HG03378 (cell line): Measurements from ENCODE around the gene TEPSIN.
"Not testable (repeated sequence)": the region's sequence is repeated elsewhere in the genome, so short reads cannot be mapped to it uniquely, and the experiment has no call there.

Experiments used
- ATAC-seq: cut with Tn5 transposase; IDR thresholded peaks from one replicate; pipeline ENCODE4 v1.9.1; 2021; ENCODE audit warnings: mild to moderate bottlenecking, moderate library complexity; ENCODE audit not compliant: unreplicated experiment

Gene TEPSIN

DNA sequence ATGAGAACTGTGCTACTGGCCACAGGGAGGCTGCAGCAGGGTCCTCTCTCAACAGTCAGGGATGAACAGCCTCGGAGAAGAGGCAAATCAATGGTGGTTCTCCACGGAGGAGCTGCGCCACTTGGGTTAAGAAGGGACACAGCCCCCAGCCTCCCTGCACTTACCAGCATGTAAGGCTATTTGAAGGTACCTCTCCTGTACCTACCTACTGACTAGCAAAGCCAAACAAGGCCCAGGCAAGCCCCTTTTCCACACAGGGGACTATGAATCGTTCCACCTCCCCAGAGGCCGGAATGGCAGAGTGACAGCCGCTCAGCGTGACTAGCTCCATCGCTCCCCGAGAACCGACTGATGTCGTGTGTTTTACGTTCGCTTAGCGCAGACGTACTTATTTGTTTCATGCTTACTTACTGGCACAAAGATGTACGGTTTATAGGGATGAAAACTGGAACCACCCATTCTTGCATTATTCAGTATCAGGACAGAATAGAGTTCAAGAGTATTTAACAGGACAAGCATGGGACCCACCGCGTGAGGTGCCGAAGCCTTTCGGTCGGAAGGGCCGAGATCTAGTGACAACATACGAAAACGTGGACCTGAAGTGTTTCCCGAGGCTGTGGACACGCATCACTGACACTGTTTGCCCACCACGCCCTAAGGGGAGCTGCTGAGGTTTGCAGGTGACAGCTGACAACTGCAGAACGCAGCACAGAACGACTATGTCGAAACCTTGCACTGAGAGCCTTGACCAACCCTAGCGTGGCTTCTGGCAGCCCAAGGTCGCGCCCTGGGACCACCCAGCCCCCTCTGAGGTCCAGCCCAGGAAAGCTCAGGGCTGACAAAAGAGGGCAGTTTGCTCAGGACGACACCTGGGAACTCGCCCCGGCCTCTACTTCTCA, 1.0 kb downstream of the TEPSIN start:
- no peak for ATAC-seq

- ATAC-seq, result no peak
Measured at GRCh38 chr17:81236784-81237183, 2.1 kb downstream of the TEPSIN start.

DNA sequence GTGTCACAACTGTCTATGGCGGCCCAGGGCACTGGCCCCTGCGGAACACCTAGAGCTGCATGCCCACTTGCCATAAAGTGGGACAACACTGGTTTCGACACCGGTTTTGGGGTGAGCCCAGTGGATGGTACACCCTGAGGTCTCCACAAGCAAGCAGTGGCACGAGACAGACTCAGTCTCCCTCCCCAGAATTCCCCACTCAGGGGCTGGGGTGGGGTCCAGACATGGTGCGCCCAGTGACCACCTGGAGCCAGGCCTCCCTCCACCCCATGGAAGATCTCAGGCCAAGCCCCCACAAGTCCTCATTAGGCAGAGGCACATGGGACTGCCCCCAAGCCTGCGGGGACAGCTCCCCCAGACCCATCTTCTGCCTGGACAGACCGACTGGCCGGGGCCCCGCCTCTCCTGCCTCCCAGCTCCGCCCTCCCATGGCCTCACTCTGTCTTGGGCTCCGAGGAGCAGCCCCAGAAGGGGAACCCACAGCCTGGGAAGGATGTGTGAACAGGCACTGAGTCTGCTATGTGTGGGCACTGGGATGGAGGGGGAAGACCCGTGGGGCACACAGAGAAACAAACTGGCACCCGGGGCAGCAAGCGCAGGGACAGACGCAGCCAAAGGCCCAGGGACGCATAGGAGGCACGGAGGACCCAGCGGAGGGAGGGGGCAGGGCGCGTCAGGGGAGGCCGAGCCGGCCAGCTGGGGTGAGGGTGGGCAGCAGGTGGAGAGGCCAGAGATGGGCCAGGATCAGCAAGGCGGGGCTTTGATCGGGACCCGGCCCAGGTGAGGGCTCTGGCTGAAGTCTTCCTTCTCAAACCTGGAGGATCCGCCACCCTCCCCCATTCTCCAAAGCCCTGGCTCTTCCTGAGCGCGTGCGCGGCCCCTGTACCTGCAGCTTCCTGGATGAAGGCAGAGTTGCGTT, 2.8 kb downstream of the TEPSIN start:
- no peak for ATAC-seq

DNA sequence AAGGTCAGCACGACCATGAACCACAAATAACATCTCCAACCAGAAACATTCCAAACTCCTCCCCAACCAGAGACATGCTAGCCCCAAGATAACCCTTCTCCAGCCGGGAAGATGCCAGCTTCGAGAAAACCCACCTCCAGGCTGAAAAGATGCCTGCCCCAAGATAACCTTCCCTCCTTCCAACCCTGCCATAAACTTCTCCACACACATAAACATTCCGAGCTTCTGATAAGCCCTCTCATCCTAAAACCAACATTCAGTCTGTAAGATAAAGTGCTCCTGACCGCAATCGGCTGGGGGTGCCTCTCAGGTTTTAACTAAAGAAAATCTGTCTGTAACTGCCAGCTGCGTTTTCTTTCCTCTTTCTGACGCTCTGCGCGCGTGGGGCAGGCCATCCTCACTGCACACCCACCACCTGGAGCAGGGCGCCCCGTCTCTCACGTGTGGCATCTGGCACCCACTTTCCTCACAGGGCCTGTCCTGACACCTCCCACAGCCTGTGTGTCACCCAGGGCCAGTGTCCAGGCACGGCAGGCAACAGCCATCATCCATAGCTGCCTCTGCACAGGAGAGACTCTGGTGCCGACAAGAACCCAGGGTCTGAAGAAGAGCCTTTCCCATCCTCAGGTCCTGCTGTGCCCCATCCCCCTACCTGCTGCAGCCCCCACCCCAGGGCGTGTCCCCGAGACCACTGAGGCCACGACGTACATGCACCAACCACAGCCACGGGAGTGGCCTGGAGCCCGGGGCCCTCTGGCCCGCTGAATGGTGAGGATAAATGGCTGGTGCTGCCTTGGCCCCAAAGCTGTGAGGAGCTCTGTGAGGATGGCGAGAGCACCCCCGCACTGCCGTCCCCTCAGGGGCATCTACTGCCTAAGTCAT, 3.7 kb downstream of the TEPSIN start:
- ATAC-seq, result no peak

GRCh38 chr17:81234506-81234855, 4.4 kb downstream of the TEPSIN start:
- ATAC-seq, result no peak

- ATAC-seq, result no peak
Measured at GRCh38 chr17:81233811-81234505, 4.9 kb downstream of the TEPSIN start.

DNA sequence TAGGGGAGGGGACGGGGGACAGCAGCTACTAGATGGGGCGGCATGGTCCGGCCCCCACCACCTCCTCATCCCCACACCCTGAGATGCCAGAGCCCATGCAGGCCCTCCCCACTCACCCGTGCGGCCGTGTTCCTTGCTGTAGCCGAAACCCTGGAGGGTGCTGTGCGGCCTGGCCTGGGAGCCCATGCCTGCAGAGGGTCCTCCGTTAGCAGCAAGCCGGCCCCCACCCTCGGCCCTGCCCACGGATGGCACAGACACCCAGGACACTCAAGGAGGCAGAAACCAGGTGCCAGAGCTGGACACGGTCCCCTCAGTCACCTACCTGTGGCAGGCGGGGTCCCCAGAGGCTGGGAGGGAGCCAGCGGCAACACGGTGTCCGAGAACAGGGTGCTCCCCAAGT, 5.5 kb downstream of the TEPSIN start:
- no peak for ATAC-seq

DNA sequence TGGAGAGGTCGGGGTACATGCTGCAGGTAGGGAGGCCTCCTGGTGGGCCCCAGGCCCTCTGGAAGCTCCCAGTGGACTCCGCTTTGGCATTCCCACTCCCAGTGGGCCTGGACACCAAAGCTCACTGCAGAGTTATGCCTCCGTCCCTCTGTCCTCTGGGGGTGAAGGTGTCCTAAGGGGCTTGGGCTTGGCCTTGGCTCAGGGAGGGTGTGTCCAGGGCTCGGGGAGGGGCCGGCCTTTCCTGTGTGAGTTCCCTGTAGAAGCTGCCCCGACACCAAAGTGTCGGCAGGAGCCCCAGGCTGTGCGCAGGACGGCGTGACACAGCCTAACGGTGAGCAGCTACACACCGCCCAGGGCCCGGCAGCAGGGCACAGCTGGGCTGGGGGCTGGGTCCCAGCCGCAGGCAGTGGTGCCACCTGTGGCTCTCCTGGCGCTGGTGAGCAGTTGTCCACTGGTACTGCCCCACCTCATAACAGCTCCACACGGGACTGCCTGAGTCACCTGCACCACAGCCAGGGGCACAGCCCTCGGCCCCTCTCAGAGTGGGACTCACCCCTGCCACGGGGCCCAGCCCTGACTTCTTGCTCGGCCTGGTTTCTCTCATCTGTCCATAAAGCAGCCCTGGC, 6.1 kb downstream of the TEPSIN start:
- ATAC-seq, result no peak

- ATAC-seq, result no peak
Measured at GRCh38 chr17:81231766-81232581, 6.9 kb downstream of the TEPSIN start.

- no peak for ATAC-seq
Measured at GRCh38 chr17:81231121-81231645, 7.7 kb downstream of the TEPSIN start.

- ATAC-seq, result no peak
Measured at GRCh38 chr17:81230043-81230820, 8.6 kb downstream of the TEPSIN start.

GRCh38 chr17:81229666-81229920, 9.3 kb downstream of the TEPSIN start:
- ATAC-seq, result no peak

- ATAC-seq, result no peak
Measured at GRCh38 chr17:81228834-81229665, 9.8 kb downstream of the TEPSIN start.

- ATAC-seq, result no peak
Measured at GRCh38 chr17:81228420-81228819, 10.4 kb downstream of the TEPSIN start.

- not testable (repeated sequence) for ATAC-seq
Measured at GRCh38 chr17:81227630-81228029, 11.2 kb downstream of the TEPSIN start.

DNA sequence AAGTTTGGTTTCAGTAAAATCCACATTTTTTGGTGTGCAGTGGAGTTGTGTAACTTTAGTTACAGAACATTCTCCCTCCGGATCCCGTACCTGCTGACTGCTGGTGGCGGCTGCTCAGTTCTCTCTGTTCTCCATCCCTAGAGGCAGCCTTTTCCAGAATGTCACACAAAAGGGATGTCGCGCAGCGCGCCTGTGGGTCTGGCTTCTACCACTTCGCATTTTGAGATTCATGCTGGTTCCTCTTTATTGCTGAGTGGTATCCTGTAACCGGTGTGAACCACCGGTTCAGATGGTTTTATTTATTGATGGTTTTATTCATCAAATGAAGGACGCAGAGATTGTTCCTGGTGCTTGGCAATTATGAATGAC, 15.1 kb downstream of the TEPSIN start:
- ATAC-seq, result no peak
